HG02973 (cell line): Measurements from ENCODE around the gene CEACAM6.
"Not testable (repeated sequence)": the region's sequence is repeated elsewhere in the genome, so short reads cannot be mapped to it uniquely, and the experiment has no call there.

Source experiments
- ATAC-seq: cut with Tn5 transposase; IDR thresholded peaks from one replicate; pipeline ENCODE4 v1.9.1; 2021; ENCODE audit warnings: moderate library complexity; ENCODE audit not compliant: unreplicated experiment

Gene CEACAM6

DNA sequence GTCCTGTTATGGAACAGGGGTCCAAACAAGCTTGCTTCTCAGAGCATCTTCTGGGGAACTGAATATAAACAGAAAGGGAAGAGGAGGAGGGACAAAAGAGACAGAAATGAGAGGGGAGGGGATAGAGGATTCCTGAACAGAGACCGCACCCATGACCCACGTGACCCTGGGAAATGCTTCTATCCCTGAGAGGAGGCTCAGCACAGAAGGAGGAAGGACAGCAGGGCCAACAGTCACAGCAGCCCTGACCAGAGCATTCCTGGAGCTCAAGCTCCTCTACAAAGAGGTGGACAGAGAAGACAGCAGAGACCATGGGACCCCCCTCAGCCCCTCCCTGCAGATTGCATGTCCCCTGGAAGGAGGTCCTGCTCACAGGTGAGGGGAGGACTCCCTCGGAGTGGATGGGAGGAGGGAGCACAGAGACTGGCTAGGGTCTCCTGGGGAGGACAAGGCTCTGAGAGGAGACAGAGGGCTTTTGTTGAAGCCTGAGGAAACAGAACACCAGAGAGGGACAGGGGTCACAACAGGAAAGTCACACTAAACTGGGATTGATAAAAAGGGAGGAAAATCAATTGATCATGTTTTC is at the start of gene CEACAM6:
Gene CEACAM6 (plus strand): TSS at position 203 of the 586 bp plus-strand sequence. CDS start 109 bp downstream, at position 312.
- ATAC-seq: no peak

DNA sequence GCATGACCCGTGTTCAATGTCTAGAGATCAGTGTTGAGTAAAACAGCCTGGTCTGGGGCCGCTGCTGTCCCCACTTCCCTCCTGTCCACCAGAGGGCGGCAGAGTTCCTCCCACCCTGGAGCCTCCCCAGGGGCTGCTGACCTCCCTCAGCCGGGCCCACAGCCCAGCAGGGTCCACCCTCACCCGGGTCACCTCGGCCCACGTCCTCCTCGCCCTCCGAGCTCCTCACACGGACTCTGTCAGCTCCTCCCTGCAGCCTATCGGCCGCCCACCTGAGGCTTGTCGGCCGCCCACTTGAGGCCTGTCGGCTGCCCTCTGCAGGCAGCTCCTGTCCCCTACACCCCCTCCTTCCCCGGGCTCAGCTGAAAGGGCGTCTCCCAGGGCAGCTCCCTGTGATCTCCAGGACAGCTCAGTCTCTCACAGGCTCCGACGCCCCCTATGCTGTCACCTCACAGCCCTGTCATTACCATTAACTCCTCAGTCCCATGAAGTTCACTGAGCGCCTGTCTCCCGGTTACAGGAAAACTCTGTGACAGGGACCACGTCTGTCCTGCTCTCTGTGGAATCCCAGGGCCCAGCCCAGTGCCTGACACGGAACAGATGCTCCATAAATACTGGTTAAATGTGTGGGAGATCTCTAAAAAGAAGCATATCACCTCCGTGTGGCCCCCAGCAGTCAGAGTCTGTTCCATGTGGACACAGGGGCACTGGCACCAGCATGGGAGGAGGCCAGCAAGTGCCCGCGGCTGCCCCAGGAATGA is 48.4 kb upstream of the CEACAM6 start:
- ATAC-seq: no peak

GRCh38 chr19:41707502-41707812 is 47.9 kb upstream of the CEACAM6 start:
- no peak for ATAC-seq

DNA sequence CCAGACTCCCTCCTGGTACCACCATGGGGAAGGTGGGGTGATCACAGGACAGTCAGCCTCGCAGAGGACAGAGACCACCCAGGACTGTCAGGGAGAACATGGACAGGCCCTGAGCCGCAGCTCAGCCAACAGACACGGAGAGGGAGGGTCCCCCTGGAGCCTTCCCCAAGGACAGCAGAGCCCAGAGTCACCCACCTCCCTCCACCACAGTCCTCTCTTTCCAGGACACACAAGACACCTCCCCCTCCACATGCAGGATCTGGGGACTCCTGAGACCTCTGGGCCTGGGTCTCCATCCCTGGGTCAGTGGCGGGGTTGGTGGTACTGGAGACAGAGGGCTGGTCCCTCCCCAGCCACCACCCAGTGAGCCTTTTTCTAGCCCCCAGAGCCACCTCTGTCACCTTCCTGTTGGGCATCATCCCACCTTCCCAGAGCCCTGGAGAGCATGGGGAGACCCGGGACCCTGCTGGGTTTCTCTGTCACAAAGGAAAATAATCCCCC is 47.4 kb upstream of the CEACAM6 start:
- ATAC-seq: no peak

- no peak for ATAC-seq
Measured at GRCh38 chr19:41708481-41708880, 46.8 kb upstream of the CEACAM6 start, which contains the start of gene CEACAM5. TSS of gene CEACAM5 (plus strand) at chr19:41708626. CDS start at chr19:41708732, 106 bp downstream.

DNA sequence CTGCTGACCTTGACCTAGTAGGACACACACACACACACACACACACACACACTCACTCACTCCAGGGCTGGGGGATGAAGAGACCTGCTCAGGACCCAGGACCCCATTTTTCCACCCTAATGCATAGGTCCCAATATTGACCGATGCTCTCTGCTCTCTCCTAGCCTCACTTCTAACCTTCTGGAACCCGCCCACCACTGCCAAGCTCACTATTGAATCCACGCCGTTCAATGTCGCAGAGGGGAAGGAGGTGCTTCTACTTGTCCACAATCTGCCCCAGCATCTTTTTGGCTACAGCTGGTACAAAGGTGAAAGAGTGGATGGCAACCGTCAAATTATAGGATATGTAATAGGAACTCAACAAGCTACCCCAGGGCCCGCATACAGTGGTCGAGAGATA is 45.8 kb upstream of the CEACAM6 start:
- ATAC-seq: not testable (repeated sequence)

DNA sequence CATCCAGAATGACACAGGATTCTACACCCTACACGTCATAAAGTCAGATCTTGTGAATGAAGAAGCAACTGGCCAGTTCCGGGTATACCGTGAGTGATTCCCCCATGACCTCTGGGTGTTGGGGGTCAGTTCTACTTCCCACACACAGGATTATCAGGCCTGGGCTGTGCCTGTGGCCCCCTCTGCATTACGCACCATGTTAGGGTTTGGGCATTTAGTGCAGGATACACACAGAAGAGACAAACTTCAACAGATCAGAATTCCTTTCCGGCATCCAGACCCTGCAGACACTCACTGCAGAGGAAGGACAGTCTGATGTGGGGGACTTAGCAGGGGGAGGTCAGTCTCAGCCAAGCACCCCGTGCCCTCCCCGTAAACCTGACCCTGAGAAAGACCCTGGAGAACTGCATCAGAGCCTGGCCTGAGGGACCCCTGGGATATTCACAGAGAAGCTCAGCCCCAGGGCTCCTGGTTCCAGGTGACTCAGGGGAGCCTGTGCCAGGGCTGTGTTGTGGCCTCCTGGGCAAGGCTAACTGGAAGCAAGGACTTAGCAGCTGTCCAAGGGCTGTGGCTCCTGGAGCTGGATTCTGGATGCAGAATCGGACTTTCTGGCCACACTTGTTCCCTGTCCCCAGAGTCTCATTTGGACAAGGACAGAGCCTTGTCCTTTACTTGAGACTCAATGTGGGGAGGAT is 45.2 kb upstream of the CEACAM6 start:
- no peak for ATAC-seq

- ATAC-seq: no peak
Measured at GRCh38 chr19:41711376-41712261, 43.7 kb upstream of the CEACAM6 start.

DNA sequence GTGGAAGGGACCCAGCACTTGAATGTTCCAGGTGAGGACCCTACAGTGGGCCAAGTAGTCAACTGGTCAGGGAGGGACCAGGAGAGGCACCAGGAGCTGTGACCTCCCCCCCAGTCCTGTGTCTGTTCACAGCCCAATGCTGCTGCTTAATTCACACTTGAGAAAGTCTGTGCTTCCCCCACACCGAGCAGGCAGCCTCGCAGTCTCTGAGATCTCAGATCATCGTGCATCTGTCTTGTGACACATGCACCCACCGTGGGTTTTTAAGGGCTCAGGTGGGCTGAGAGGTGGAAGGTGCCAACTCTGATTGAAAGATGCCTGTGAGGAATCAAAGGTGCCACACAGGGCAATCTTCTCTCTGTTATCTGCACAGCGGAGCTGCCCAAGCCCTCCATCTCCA is 40.7 kb upstream of the CEACAM6 start:
- ATAC-seq: no peak

GRCh38 chr19:41718761-41719160 is 36.6 kb upstream of the CEACAM6 start:
- ATAC-seq: no peak

GRCh38 chr19:41720103-41720502 is 35.2 kb upstream of the CEACAM6 start:
- ATAC-seq: no peak

DNA sequence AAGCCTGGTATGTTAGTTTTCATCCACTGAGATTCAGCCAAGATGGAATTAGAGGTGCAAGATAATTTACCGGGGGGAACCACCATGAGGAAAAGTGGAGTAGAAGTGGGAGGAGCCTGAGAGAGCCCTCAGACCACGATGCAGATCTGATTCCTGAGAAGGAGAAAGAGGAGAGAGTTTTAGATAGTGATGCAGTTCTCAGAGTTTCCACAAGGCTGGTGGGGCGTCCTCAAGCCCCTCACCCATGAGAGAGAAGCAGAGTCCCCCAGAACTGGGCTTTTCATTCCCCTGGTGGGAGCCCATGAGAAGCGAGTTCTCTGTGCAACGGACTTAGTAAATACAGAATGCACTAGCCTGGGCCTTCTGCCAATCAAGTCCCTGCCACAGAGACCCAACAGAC is 28.8 kb upstream of the CEACAM6 start:
- no peak for ATAC-seq

- ATAC-seq: no peak
Measured at GRCh38 chr19:41734156-41734555, 21.2 kb upstream of the CEACAM6 start.

DNA sequence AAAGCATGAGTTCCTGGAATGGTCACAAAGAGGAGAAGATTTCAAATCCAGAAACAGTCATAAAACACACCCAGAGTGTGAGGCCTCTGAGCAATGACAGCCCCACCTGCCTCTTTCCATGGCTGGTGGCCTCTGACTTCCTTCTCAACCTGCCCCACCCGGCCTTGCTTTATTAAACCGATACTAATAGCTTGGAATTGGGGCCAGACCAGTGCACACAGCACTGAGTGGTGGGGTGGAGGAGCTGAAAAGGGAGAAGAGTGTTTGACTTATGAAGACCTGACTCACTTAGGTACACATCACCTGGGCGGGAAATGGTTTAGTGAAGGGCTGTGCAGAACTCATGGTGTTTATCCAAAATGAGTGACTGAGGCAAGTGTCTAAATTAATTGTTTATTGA is 20.7 kb upstream of the CEACAM6 start:
- ATAC-seq: no peak

DNA sequence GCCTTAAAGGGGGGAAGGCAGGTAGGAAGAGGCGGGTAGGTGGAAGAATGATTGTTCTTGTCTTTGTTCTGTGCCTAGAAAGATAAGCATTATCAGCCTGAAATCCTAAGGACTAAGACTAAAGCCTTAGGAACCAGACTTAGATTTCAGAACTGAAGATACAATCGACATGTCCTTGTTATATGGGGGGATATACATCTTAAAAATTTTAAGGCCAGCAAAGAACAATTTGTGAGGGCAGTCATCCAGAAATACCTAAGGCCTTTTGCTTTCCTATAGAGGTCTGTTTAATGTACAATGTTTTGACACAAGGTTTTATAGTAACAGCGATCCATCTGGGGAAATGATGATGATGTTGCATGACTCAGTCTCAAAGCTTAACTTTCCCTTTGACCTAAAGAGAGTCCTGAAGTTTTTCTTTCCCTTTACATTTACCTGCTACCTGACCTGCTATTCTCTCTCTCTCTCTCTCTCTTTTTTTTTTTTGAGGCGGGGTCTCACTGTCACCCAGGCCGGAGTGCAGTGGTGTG is 20.2 kb upstream of the CEACAM6 start:
- ATAC-seq: no peak

- no peak for ATAC-seq
Measured at GRCh38 chr19:41739361-41739760, 16.0 kb upstream of the CEACAM6 start.

DNA sequence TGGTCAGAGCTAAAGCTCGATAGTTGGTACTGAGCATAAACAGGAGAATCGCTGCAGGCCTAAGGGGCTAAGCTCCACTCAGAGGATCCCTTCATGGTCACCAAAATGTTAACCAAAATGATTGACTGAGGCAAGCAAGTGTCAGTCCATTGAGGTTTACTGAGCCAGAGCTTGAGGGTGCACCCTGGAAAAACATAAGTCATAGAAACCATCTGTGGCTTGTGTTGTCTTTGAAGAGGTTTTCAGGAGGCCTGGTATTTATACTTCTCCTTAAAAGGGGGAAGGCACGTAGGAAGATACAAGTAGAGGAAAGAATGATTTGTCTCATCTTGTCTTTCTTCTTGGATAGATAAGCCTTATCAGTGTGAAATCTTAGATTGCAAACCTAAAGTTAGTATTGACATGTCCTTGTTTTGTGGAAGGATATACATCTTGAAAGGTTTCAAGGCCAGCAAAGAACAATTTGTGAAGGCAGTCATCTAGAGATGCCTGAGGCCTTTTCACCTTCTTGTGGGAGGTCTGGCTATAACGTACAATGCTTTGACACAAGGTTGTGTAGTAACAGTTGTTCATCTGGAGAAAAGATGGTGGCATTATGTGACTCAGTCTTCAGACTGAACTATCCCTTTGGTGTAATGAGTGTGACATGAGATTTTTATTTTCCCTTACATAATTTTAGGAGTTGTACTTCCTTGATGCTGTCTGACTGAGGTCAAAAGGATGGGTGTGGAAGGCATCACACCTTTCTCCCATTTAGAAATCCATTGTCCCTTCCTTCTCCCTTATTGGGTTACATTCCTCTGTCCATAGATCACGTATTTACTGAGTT is 14.7 kb upstream of the CEACAM6 start:
- no peak for ATAC-seq

- no peak for ATAC-seq
Measured at GRCh38 chr19:41741244-41741554, 14.1 kb upstream of the CEACAM6 start.

DNA sequence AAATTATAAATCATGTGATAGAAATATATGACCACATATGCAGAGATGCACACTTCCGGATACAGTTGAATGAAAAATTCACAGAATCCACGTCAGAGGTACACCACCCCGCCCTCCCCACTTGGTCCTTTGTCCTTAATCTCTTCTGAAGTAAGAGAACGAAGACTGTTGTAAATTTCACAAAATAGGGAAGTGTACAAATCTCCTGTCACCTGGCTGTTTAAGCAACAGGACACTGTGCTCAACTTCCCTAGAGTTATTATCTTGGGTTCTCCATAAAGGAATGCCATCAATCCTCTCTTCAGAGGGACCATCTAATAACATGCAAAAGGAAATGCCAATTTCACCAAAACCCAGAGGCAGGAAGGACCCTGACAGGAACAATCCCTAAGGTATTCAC is 10.5 kb upstream of the CEACAM6 start:
- no peak for ATAC-seq

DNA sequence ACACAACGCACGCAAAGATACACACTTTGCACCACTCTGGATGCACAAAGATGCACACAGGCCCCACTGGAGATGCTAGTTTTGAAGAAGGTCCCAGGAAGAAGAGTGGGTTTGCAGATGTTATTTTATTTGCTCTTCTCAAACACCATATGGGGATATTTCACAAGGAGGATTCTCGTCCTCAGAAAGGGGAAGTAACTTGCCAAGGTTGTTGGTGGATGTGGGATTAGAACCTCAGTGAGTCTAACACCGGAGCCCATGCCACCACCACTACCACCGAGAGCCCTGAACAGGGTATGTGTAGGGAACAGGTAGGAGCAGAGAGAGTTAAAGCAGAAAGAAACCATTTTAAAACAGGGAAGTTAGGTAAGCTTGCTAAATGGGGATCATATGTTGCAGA is 9.6 kb upstream of the CEACAM6 start:
- no peak for ATAC-seq
